ENCODE measurements around the gene STOML1.
"Not testable (repeated sequence)": the region's sequence is repeated elsewhere in the genome, so short reads cannot be mapped to it uniquely, and the experiment has no call there.

STOML1 gene

GRCh38 chr15:73962433-73962832 lies 29.7 kb downstream of the STOML1 start:
- TF ChIP-seq, protein P1, sequence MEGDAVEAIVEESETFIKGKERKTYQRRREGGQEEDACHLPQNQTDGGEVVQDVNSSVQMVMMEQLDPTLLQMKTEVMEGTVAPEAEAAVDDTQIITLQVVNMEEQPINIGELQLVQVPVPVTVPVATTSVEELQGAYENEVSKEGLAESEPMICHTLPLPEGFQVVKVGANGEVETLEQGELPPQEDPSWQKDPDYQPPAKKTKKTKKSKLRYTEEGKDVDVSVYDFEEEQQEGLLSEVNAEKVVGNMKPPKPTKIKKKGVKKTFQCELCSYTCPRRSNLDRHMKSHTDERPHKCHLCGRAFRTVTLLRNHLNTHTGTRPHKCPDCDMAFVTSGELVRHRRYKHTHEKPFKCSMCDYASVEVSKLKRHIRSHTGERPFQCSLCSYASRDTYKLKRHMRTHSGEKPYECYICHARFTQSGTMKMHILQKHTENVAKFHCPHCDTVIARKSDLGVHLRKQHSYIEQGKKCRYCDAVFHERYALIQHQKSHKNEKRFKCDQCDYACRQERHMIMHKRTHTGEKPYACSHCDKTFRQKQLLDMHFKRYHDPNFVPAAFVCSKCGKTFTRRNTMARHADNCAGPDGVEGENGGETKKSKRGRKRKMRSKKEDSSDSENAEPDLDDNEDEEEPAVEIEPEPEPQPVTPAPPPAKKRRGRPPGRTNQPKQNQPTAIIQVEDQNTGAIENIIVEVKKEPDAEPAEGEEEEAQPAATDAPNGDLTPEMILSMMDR (conservative IDR thresholded peaks at IDR 0.05; ENCODE audit: low read depth, low read length): no peak
- H3K4me3 ChIP-seq (ENCODE audit: low read length): no peak overlapping the region
- DNase-seq (ENCODE audit: low read depth): no peak

- not testable (repeated sequence) for H3K4me3 ChIP-seq (ENCODE audit: low read length); DNase-seq (ENCODE audit: low read depth)
These were observed 31.5 kb downstream of the STOML1 start for GRCh38 chr15:73960472-73961070.

DNA sequence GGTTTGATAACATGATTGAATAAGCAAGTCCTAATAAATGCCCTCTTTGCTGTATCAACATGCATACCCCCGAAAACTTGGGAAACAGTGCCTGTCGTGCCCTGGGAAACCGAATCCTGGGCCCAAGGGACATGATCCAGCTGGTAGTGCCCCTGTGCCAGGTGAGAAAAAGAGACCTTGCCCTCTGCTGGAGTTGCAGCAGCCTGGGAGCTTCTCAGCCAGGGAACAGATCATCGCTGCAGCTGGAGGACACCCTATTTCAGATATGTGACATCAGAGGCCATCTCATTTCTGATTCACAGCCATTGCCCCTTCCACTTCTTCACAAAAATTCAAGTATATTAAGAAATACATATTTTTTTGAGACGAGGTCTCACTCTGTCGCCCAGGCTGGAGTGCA lies 32.3 kb downstream of the STOML1 start:
- H3K4me3 ChIP-seq (ENCODE audit: low read length): no peak overlapping the region
- DNase-seq (ENCODE audit: low read depth): no peak
- TF ChIP-seq, protein P1 (conservative IDR thresholded peaks at IDR 0.05; ENCODE audit: low read depth, low read length): no peak

GRCh38 chr15:73959012-73959581 lies 33.0 kb downstream of the STOML1 start:
- H3K4me3 ChIP-seq (ENCODE audit: low read length): no peak overlapping the region
- no peak for DNase-seq (ENCODE audit: low read depth)
- TF ChIP-seq, protein P1 (conservative IDR thresholded peaks at IDR 0.05; ENCODE audit: low read depth, low read length): no peak

DNA sequence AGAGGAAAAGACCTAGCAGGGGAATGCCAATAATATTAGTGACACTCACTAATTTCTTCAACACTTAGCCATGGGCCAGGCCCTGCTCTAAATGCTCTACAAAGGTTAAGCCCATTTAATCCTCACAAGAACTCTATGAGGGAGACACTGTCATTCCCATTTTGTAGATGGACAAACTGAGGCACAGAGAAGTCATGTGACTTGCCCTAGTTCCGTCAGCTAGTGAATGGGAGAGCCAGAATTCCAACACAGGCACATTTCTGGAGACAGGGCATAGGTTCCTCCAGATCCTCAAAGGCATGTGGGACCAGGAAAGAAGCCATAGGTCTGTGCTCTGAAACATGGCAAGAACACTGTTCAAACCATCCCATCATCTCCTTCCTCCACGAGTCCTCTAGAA lies 34.3 kb downstream of the STOML1 start:
- TF ChIP-seq, protein P1 (conservative IDR thresholded peaks at IDR 0.05; ENCODE audit: low read depth, low read length): no peak
- no peak for DNase-seq (ENCODE audit: low read depth)
- no peak overlapping the region for H3K4me3 ChIP-seq (ENCODE audit: low read length)

DNA sequence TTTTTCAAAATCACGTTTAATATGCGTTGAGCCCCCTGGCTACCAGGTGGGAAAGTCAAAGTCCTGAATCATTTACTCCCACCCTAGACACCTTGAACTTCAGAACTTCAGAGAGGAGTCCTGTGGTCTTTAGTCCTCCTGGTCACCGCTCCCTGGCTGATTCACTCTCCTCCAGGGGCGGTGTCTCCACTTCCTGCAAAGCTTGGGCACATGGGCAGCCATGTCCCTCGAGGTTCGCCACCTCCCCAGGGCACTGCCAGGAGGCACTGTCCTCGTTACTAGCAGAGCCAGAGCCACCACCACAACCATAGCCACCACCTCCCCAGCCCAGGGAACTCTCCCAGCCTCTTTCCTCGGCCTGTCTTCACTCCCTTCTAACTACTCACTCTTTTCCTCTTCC lies 34.8 kb downstream of the STOML1 start:
- no peak overlapping the region for H3K4me3 ChIP-seq (ENCODE audit: low read length)
- no peak for DNase-seq (ENCODE audit: low read depth)
- TF ChIP-seq, protein P1 (conservative IDR thresholded peaks at IDR 0.05; ENCODE audit: low read depth, low read length): no peak

- no peak overlapping the region for H3K4me3 ChIP-seq (ENCODE audit: low read length)
- TF ChIP-seq, protein P1 (conservative IDR thresholded peaks at IDR 0.05; ENCODE audit: low read depth, low read length): no peak
- DNase-seq (ENCODE audit: low read depth): peak; percentile 66
These were observed 35.4 kb downstream of the STOML1 start for GRCh38 chr15:73956743-73957135.

All from retinal pigment epithelial cell (primary cell).